ENCODE data around the gene GSE1. TPM values are rescaled to one million over a fixed set of nuclear protein-coding genes. Genes with fewer than 3 reads are reported as not detected.
A peak's percentile ranks its signal among the peaks of the same experiment; 100 is the strongest.

The GSE1 gene
- total and polyA plus RNA-seq, 7 experiments from 2014 or later = 0.18 to 69.2 (median 11.3) TPM

DNA sequence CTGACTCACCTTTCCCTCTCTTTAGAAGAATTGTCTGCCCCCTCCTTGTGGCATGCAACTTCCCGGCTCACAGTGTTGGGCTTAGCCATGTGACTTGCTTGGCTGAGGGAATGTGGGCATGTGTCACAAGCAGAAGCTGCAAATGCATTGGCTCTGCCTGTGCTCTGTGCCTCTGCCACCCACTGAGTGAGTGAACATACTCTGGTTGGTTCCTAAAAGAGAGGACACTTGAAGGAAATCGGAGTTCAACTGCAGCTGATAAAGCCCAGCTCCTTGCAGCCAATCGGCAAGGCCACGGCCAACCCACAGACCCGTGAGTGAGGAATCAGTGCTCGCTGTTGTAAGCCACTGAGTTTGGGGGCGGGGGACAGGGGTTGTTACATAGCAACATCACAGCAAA is 86.5 kb downstream of the GSE1 start:
- H3K4me1 Mint-ChIP-seq = peaks cover 0 to 2% (median 0%) of the 10 kb centered on the region in 7 donors

DNA sequence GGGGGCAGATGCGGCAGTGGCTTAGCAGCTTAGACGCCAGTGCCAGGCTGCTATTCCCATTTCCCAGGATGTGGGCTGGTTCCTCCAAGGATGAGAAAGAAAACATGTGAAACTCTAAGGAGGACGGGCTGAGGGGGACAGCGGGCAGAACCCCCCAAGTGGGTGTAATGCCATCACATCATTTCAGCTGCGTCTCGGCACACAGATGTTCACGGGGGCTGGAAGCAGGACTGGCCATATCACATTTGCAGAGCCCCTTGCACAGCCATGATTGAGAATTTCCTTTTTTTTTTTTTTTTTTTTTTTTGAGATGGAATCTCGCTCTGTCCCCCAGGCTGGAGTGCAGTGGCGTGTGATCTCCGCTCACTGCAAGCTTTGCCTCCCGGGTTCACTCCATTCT is 90.9 kb downstream of the GSE1 start:
- peaks cover 0 to 7% (median 0%) of the 10 kb centered on the region in 11 donors for H3K9me3 Mint-ChIP-seq
- CTCF ChIA-PET = no interaction called here
- no peak overlapping the region for H3K4me3 Mint-ChIP-seq
- H3K9me3 ChIP-seq (ENCODE audit: control insufficient read depth in 2 of 3, low read length in 3 of 3) = peaks cover 0 to 10% (median 0%) of the 10 kb centered on the region in 3 experiments
- H3K27me3 ChIP-seq (ENCODE audit: control insufficient read depth in 2 of 2, insufficient read depth in 2 of 2, low read length in 2 of 2) = no peaks in the 10 kb centered on the region
- no peak overlapping the region for H3K27ac ChIP-seq (ENCODE audit: low read depth, low read length)
- H3K27me3 Mint-ChIP-seq = no peaks in the 10 kb centered on the region
- POLR2A ChIA-PET = no interaction called here
- H3K27ac Mint-ChIP-seq = no peak overlapping the region
- H3K4me1 Mint-ChIP-seq = peaks cover 0 to 2% (median 0%) of the 10 kb centered on the region in 7 donors
- no peaks in the 10 kb centered on the region for H3K36me3 ChIP-seq (ENCODE audit: control insufficient read depth in 2 of 3, insufficient read depth in 3 of 3, low read length in 3 of 3)
- DNase-seq (no peak), ATAC-seq (no peak)
- no peaks in the 10 kb centered on the region for H3K4me1 ChIP-seq (ENCODE audit: control insufficient read depth in 2 of 2, insufficient read depth in 2 of 2, low read length in 2 of 2)
- H3K36me3 Mint-ChIP-seq = peaks cover 0 to 4% (median 0%) of the 10 kb centered on the region in 5 donors
- intact Hi-C loops (cut with micrococcal nuclease) = no loop called here
- no peak overlapping the region for H3K4me3 ChIP-seq (ENCODE audit: low read length)

More for the DNA sequence above, 86.5 kb downstream of the GSE1 start:
- ChIA-PET POLR2A (no interaction called here), CTCF (no interaction called here)
- intact Hi-C loops (cut with micrococcal nuclease) = no loop called here
- ATAC-seq = no peak
- H3K27ac ChIP-seq (ENCODE audit: low read depth, low read length) = no peak overlapping the region
- no peak for DNase-seq
- no peaks in the 10 kb centered on the region for H3K4me1 ChIP-seq (ENCODE audit: control insufficient read depth in 2 of 2, insufficient read depth in 2 of 2, low read length in 2 of 2)
- no peaks in the 10 kb centered on the region for H3K36me3 ChIP-seq (ENCODE audit: control insufficient read depth in 2 of 3, insufficient read depth in 3 of 3, low read length in 3 of 3)
- Mint-ChIP-seq H3K27me3 (peaks cover 0 to 7% (median 0%) of the 10 kb centered on the region in 5 donors), H3K4me3 (no peak overlapping the region), H3K36me3 (no peaks in the 10 kb centered on the region), H3K27ac (no peak overlapping the region), H3K9me3 (peaks cover 0 to 7% (median 0%) of the 10 kb centered on the region in 11 donors)
- peaks cover 0 to 10% (median 0%) of the 10 kb centered on the region in 3 experiments for H3K9me3 ChIP-seq (ENCODE audit: control insufficient read depth in 2 of 3, low read length in 3 of 3)
- H3K27me3 ChIP-seq (ENCODE audit: control insufficient read depth in 2 of 2, insufficient read depth in 2 of 2, low read length in 2 of 2) = no peaks in the 10 kb centered on the region
- no peak overlapping the region for H3K4me3 ChIP-seq (ENCODE audit: low read length)

DNA sequence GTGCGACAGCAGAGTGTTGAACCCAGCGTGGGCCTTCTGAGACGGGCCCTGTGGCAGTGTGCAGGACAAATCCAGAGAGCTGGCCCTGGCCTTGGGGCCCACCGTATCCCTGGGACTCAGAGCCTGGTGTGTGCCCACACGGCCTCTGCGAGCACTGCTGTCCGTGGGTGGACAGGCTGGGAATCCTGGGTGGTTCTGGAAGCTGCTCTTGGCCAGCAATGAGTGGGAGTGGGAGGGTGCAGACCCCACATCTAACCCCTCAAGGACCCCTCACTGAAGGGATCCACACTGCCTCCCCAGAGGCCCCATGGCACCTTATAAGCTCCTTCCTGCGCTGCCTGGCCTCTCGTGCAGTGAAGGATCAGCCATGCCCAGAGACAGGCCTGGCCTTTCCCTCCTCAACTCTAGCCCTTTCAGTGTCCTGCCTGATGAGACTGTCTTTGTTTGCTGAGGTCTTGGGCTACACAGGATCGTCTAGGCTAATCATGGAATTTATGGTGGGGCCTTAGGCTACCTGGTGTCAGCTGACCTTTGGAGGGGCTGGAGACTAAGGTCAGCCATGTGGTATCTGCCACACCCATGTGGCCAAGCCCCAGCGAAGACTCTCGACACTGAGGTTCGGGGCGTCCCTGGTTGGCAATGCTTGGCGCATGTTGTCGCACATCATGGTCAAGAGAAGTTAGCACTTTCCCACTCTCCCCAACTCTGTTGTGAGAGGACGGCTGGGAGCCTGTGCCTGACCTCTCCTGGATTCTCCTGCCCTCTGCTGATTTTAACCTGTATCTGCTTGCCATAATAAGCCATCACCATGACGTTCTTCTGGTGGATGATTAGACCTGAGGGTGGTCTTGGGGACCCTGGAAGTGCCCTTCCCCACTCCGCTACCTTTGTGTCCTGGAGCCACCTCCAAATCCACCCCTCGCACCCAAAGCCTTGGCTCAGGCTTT is 92.1 kb downstream of the GSE1 start:
- ATAC-seq (no peak), DNase-seq (no peak)
- Mint-ChIP-seq H3K36me3 (peaks cover 0 to 4% (median 0%) of the 10 kb centered on the region in 5 donors), H3K27ac (no peak overlapping the region), H3K4me3 (no peak overlapping the region), H3K9me3 (peaks cover 0 to 7% (median 0%) of the 10 kb centered on the region in 11 donors), H3K27me3 (no peaks in the 10 kb centered on the region), H3K4me1 (peaks cover 0 to 2% (median 0%) of the 10 kb centered on the region in 7 donors)
- Histone ChIP-seq H3K4me1 (ENCODE audit: control insufficient read depth in 2 of 2, insufficient read depth in 2 of 2, low read length in 2 of 2) (no peaks in the 10 kb centered on the region), H3K9me3 (ENCODE audit: control insufficient read depth in 2 of 3, low read length in 3 of 3) (peaks cover 0 to 10% (median 0%) of the 10 kb centered on the region in 3 experiments), H3K36me3 (ENCODE audit: control insufficient read depth in 2 of 3, insufficient read depth in 3 of 3, low read length in 3 of 3) (no peaks in the 10 kb centered on the region), H3K27me3 (ENCODE audit: control insufficient read depth in 2 of 2, insufficient read depth in 2 of 2, low read length in 2 of 2) (no peaks in the 10 kb centered on the region), H3K4me3 (ENCODE audit: low read length) (no peak overlapping the region), H3K27ac (ENCODE audit: low read depth, low read length) (no peak overlapping the region)
- intact Hi-C loops (cut with micrococcal nuclease) = no loop called here
- CTCF ChIA-PET = no interaction called here
- POLR2A ChIA-PET = no interaction called here

DNA sequence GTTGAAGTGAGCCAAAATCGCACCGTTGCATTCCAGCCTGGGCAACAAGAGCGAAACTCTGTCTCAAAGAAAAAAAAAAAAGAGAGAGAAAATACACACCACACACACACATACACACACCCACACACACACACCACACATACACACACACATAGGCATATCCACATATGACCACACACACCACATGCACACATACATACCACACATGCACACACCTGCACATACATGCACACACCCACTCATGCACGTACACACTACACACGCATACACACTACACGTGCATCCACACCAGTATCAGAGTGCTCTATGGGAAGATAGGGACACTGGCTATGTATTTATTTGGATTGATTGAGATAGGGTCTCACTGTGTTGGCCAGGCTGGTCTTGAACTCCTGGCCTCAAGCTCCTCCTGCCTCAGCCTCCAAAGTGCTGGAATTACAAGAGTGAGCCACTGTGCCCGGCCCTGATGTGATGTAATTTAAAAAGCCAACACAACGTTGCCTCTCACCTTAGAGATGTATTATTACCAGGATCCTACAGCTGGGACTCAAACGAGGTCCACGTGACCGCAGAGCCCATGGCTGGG is 93.4 kb downstream of the GSE1 start:
- H3K9me3 Mint-ChIP-seq = peaks cover 0 to 3% (median 0%) of the 10 kb centered on the region in 11 donors
- H3K36me3 ChIP-seq (ENCODE audit: control insufficient read depth in 2 of 3, insufficient read depth in 3 of 3, low read length in 3 of 3) = no peaks in the 10 kb centered on the region
- H3K27me3 ChIP-seq (ENCODE audit: control insufficient read depth in 2 of 2, insufficient read depth in 2 of 2, low read length in 2 of 2) = no peaks in the 10 kb centered on the region
- no peak overlapping the region for H3K4me3 ChIP-seq (ENCODE audit: low read length)
- H3K36me3 Mint-ChIP-seq = peaks cover 0 to 10% (median 0%) of the 10 kb centered on the region in 5 donors
- ATAC-seq (peak; percentile 20), DNase-seq (no peak)
- H3K9me3 ChIP-seq (ENCODE audit: control insufficient read depth in 2 of 3, low read length in 3 of 3) = peaks cover 0 to 6% (median 0%) of the 10 kb centered on the region in 3 experiments
- intact Hi-C loops (cut with micrococcal nuclease) = no loop called here
- ChIA-PET POLR2A (no interaction called here), CTCF (no interaction called here)
- H3K27ac ChIP-seq (ENCODE audit: low read depth, low read length) = no peak overlapping the region
- peaks cover 0 to 6% (median 0%) of the 10 kb centered on the region in 7 donors for H3K4me1 Mint-ChIP-seq
- no peak overlapping the region for H3K27ac Mint-ChIP-seq
- H3K4me1 ChIP-seq (ENCODE audit: control insufficient read depth in 2 of 2, insufficient read depth in 2 of 2, low read length in 2 of 2) = no peaks in the 10 kb centered on the region
- no peak overlapping the region for H3K4me3 Mint-ChIP-seq
- H3K27me3 Mint-ChIP-seq = no peaks in the 10 kb centered on the region

DNA sequence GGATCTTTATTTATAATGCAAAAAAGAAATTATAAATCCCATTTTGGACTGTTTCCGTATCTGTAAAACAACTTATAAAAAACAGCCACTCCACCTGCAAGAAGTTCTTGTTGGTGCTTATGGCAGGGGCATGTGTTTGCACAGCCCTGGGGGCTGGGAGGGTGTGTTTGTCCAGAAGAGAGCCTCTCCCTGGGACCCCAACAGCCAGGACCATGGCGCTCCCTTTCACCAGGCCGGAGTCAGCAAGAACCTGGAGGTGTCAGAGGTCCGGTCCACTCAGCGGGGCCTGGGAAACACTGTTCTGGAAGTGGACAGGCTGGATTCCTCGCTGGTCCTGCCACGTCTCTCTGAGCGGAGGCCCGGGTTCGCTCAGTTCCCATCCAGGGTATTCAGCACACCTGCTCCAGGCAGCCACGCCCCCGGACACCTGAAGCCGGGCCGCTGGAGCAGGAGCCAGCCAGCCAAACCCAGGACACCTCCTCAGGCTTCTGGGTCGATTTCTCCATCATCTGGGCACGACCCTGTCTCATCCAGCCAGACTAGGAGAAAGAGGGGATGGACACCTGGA is 94.5 kb downstream of the GSE1 start:
- H3K36me3 Mint-ChIP-seq = peaks cover 0 to 19% (median 7%) of the 10 kb centered on the region in 5 donors
- H3K4me3 Mint-ChIP-seq = no peak overlapping the region
- H3K27ac ChIP-seq (ENCODE audit: low read depth, low read length) = no peak overlapping the region
- ChIA-PET CTCF (no interaction called here), POLR2A (no interaction called here)
- peaks cover 0 to 8% (median 4%) of the 10 kb centered on the region in 11 donors for H3K9me3 Mint-ChIP-seq
- H3K4me1 Mint-ChIP-seq = peaks cover 0 to 6% (median 0%) of the 10 kb centered on the region in 7 donors
- intact Hi-C loops (cut with micrococcal nuclease) = no loop called here
- ATAC-seq (no peak), DNase-seq (no peak)
- H3K27me3 ChIP-seq (ENCODE audit: control insufficient read depth in 2 of 2, insufficient read depth in 2 of 2, low read length in 2 of 2) = no peaks in the 10 kb centered on the region
- H3K9me3 ChIP-seq (ENCODE audit: control insufficient read depth in 2 of 3, low read length in 3 of 3) = peaks cover 0 to 5% (median 0%) of the 10 kb centered on the region in 3 experiments
- no peak overlapping the region for H3K27ac Mint-ChIP-seq
- H3K27me3 Mint-ChIP-seq = no peaks in the 10 kb centered on the region
- H3K36me3 ChIP-seq (ENCODE audit: control insufficient read depth in 2 of 3, insufficient read depth in 3 of 3, low read length in 3 of 3) = no peaks in the 10 kb centered on the region
- no peaks in the 10 kb centered on the region for H3K4me1 ChIP-seq (ENCODE audit: control insufficient read depth in 2 of 2, insufficient read depth in 2 of 2, low read length in 2 of 2)
- no peak overlapping the region for H3K4me3 ChIP-seq (ENCODE audit: low read length)

DNA sequence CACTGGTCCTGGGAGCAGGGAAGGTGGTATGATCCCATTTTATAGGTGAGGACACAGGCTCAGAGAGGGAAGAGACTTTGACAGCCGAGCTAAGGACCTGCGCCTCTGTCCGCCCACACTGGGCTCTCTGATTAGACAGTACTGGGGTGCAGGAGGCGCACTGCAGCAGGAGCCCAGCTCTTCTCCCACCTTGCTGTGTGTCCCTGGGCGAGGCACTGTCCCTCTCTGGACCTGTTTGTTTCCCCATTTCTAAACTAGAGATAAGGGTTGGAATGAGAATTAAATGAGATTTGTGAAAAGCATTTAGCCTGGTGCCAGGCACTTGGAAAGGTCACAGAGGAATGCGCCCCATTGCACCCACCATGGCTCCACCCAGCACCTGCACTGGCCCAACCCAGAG is 95.2 kb downstream of the GSE1 start:
- Histone ChIP-seq H3K9me3 (ENCODE audit: control insufficient read depth in 2 of 3, low read length in 3 of 3) (peaks cover 0 to 5% (median 0%) of the 10 kb centered on the region in 3 experiments), H3K36me3 (ENCODE audit: control insufficient read depth in 2 of 3, insufficient read depth in 3 of 3, low read length in 3 of 3) (no peaks in the 10 kb centered on the region), H3K27ac (ENCODE audit: low read depth, low read length) (no peak overlapping the region), H3K4me1 (ENCODE audit: control insufficient read depth in 2 of 2, insufficient read depth in 2 of 2, low read length in 2 of 2) (no peaks in the 10 kb centered on the region), H3K4me3 (ENCODE audit: low read length) (no peak overlapping the region), H3K27me3 (ENCODE audit: control insufficient read depth in 2 of 2, insufficient read depth in 2 of 2, low read length in 2 of 2) (no peaks in the 10 kb centered on the region)
- peaks cover 0 to 22% (median 11%) of the 10 kb centered on the region in 5 donors for H3K36me3 Mint-ChIP-seq
- intact Hi-C loops (cut with micrococcal nuclease) = no loop called here
- ChIA-PET POLR2A (no interaction called here), CTCF (no interaction called here)
- H3K27me3 Mint-ChIP-seq = no peaks in the 10 kb centered on the region
- ATAC-seq (no peak), DNase-seq (no peak)
- H3K9me3 Mint-ChIP-seq = peaks cover 0 to 11% (median 5%) of the 10 kb centered on the region in 11 donors
- no peak overlapping the region for H3K27ac Mint-ChIP-seq
- peaks cover 0 to 6% (median 0%) of the 10 kb centered on the region in 7 donors for H3K4me1 Mint-ChIP-seq
- no peak overlapping the region for H3K4me3 Mint-ChIP-seq
